Stimulated activated CD8-positive, alpha-beta memory T cell treated with anti-CD3 and anti-CD28 coated beads, Interleukin-12 subunit alpha, Interleukin-12 subunit beta, amount 100 ng/mL, for 24 hours (primary cell): ENCODE data around the gene ZXDA.
"Not testable (repeated sequence)": the region's sequence is repeated elsewhere in the genome, so short reads cannot be mapped to it uniquely, and the experiment has no call there.

Experiments
- DNase-seq: peaks from one replicate; pipeline ENCODE4 v3.0.0-alpha.2; 2020; ENCODE audit errors: extremely low read depth

The ZXDA gene, protein sequence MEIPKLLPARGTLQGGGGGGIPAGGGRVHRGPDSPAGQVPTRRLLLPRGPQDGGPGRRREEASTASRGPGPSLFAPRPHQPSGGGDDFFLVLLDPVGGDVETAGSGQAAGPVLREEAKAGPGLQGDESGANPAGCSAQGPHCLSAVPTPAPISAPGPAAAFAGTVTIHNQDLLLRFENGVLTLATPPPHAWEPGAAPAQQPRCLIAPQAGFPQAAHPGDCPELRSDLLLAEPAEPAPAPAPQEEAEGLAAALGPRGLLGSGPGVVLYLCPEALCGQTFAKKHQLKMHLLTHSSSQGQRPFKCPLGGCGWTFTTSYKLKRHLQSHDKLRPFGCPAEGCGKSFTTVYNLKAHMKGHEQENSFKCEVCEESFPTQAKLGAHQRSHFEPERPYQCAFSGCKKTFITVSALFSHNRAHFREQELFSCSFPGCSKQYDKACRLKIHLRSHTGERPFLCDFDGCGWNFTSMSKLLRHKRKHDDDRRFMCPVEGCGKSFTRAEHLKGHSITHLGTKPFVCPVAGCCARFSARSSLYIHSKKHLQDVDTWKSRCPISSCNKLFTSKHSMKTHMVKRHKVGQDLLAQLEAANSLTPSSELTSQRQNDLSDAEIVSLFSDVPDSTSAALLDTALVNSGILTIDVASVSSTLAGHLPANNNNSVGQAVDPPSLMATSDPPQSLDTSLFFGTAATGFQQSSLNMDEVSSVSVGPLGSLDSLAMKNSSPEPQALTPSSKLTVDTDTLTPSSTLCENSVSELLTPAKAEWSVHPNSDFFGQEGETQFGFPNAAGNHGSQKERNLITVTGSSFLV

DNA sequence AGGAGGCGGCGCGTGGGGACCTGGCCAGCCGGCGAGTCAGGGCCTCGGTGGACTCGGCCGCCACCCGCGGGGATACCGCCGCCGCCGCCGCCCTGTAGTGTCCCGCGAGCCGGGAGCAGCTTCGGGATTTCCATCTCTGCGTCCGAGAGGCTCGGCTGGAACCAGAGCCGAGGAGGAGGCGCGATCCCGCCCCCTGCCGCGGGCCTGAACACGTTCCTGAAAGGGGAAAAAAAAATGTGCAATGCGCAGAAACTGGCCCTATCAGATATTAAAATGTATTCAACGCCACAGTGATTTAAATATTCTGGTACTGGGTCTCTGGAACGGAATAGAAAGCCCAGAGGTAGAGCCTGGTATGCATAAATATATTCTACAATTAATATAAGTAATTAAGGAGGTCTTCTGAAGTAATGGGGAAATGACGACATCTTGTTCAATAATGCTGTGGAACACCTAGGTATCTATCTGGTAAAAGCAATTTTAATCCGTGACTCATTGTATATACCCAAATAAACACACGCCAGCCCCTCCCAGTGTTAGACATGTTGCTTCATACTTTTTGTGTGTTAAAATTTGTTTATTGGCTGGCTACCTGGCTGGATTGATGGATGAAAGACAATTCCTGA, at the start of gene ZXDA:
Gene ZXDA (minus strand): TSS at position 172 of the 626 bp plus-strand sequence. CDS start 38 bp downstream, at position 134.
- not testable (repeated sequence) for DNase-seq

DNA sequence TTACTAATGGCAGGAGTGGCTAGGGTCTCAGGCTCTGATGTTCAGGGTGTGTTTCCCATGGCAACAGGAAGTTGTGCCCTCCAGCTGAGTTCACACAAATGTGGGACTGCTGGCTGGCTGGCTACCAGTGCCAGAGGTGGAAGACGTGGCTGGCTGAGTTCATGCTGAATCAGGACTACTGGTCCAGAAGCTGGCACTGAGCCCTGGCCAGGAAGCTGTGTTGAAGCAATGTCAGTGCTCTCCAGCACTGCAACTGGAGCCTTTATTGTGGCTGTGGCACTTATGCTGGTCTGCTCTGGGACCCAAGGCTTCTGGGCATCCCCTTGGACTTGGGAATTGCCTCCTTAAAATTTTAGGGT, 42.0 kb upstream of the ZXDA start:
- no peak for DNase-seq

- no peak for DNase-seq
These were observed 41.5 kb upstream of the ZXDA start for GRCh38 chrX:57951666-57952319.

DNA sequence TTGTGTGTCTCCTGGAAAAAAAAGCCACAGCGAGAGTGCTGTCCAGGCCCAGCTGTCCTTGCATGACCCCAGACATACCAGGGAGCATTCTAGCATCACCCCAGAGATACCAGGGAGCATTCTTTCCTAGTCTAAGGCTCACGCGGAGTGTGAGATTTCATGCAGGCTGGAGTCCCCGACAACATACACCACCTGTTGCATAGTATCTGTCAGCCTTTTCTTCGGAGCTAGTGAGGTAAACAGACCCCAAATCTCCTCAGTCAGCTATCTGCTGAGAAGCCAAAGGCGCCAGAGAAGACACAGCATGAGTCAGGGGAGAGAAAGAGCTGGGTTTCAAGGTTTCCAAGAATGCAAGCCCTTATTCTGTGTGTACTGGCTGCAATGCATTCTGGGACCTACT, 23.1 kb upstream of the ZXDA start:
- no peak for DNase-seq

- DNase-seq: no peak
These were observed 22.0 kb upstream of the ZXDA start for GRCh38 chrX:57932266-57932665.

DNA sequence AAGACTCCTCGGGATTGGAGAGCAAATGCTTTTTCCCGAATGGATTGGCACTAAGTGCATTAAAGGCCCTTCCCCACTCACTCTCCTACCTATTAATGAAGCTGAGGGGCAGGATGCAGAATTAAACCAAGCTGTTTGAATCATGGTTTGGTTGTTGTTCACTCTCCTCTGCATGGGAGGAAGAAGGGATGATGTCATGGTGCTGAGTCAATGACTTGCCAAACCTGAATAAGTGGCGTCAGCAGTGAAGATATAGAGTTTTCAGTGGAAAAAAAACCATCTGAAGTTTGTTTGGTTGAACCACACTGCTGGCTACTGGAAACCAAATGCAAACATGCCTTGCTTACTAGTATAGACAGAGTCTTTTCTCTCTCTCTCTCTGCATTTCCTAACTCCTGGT, 19.8 kb upstream of the ZXDA start:
- no peak for DNase-seq

DNA sequence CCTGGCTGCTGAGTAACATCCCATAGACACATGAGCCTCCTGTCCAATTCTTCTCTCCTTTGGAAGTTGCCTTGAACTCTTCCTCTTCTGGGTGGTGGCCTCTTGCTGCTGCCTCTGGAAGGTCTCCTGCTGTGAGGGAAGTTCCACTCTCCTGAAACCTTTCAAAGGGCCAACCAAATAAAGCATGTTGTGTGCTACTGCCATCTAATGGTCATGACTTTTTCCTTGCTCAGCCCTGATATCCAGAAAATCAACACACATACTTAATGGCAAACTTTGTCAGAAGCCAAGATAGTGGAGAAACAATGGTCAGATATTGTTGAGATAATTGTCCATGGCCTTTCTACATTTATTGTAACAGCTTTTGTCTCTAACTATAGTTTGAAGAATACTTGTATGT, 19.1 kb upstream of the ZXDA start:
- DNase-seq: no peak

GRCh38 chrX:57925806-57926205, 15.5 kb upstream of the ZXDA start:
- no peak for DNase-seq

- DNase-seq: no peak
These were observed 8.6 kb upstream of the ZXDA start for GRCh38 chrX:57918750-57919436.

DNA sequence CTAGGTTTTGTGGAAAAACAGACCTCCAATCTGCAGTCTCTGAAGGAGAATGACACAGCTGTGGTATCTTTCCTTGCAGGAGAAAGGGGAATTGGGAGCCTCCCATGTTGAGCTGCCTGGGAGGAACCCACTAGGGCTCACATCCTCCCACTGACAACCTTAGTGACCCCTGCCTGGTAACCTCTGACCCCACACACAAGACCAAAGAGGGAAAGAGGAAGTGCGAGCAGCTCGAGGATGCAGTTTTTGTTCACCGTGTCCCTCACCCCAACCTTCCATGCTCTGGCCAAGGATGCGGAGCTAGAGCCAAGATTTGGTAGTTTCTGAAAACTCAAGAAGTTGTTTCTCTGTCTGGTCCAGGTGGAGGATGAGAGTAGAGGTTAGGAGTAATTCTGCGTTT, 5.4 kb upstream of the ZXDA start:
- no peak for DNase-seq

- not testable (repeated sequence) for DNase-seq
These were observed 517 bp downstream of the ZXDA start for GRCh38 chrX:57909595-57910286.

DNA sequence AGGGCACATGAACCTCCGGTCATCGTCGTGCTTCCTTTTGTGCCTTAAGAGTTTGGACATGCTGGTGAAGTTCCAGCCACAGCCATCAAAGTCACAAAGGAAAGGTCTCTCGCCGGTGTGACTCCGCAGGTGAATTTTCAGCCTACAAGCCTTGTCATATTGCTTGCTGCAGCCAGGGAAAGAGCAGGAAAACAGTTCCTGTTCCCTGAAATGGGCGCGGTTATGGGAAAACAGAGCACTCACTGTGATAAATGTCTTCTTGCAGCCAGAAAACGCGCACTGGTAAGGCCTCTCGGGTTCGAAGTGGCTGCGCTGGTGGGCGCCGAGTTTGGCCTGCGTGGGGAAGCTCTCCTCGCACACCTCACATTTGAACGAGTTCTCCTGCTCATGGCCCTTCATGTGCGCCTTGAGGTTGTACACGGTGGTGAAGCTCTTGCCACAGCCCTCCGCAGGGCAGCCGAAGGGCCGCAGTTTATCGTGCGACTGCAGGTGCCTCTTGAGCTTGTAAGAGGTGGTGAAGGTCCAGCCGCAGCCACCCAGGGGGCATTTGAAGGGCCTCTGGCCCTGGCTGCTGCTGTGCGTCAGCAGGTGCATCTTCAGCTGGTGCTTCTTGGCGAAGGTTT, 1.2 kb downstream of the ZXDA start:
- DNase-seq: not testable (repeated sequence)

GRCh38 chrX:57906790-57907189, 3.5 kb downstream of the ZXDA start:
- no peak for DNase-seq

DNA sequence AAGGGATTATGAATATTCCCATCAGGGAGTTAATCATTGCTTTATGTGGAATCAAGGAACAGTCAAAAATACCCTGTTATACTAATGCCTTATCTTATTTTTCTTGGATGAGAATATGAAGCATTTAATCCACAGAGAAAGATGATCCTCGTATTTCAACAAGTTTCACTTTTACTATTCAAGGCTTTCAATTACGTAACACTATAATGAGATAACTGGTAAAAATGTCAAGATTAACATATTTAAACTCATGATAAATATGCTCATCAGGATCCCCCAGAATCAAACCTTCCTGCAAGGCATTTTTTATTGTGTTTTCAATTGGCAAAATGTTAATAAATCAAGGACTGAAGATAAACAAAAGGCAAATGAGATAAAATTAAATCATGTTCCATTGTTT, 5.1 kb downstream of the ZXDA start:
- no peak for DNase-seq

DNA sequence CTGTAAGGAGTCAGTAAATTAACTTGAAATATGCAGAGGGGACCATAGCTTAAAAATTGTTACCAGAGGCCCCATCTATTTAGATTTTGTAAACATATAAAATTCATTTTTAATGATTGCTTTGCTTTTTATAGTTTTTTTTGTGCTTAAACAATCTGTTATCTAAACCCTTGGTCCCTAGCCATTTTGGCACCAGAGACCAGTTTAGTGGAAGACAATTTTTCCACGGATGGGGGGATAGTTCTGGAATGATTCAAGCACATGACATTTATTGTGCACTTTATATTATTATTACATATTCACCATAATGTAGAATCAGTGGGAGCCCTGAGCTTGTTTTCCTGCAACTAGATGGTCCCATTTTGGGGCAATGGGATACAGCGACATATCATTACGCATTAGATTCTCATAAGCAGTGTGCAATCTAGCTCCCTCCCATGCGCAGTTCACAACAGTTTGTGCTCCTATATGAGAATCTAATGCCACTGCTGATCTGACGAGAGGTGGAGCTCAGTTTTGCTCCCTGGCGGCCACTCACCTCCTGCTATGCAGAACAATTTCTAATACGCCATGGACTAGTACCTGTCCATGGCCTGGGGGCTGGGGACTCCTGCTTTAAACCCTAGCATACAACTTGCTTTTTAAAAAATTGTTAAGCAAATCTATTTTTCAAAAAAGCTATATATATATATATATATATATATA, 5.9 kb downstream of the ZXDA start:
- DNase-seq: no peak

DNA sequence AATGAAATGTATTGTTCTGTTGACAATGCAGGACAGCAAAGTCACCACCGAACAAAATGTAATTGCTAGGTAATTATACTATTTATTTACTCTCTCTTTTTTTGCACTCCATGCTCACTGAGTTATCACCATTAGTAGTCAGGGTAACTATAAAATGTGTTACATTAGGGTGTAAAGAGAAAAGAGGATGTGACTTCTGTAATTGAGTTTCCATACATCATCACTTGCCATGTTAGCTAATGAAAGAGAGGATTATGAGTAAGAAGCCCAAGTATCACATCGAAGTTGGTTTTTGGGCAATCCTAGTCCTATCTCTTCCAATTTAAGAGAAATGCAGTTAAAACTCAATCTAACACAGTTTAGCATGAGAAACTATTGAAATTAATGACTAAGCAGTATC, 7.6 kb downstream of the ZXDA start:
- DNase-seq: no peak

DNA sequence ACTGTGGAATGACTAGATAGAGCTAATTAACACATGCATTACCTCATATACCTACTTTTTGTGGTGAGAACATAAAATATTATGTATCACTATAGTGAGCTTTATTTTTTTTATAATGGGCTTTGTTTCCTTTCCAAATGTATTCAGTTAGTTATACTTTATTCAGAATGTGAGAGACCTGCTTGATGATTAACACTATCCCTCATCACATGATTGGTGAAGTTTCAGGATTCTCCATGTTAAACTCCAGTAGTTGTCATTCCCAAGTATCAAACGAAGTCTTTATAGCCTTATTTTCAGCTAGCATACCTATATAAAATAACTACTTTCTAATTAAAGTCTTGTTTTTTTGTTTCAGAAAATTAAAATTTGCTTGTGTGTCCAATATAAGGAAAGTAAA, 8.8 kb downstream of the ZXDA start:
- no peak for DNase-seq

GRCh38 chrX:57900975-57901374, 9.3 kb downstream of the ZXDA start:
- DNase-seq: no peak

DNA sequence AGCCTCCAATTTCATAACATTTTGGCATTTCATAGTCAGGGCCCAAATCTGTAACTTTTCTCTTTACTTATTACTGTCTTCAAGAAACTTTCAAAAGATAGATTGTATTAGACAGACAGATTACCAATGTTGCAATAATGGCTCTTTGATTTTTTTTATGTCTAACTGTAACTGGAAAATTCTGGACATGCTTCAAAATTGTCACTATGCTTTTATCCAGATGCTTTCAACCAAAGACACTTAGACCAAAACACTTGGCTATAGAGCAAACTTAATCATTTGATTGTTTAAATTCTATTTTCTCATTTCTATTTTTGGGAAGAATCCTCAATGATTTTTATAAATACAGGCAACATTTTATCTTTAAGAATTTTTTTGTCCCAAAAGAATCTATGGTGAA, 10.4 kb downstream of the ZXDA start:
- no peak for DNase-seq

GRCh38 chrX:57899064-57899463, 11.2 kb downstream of the ZXDA start:
- DNase-seq: no peak
